ENCODE measurements around the gene MALT1.

The MALT1 gene

DNA sequence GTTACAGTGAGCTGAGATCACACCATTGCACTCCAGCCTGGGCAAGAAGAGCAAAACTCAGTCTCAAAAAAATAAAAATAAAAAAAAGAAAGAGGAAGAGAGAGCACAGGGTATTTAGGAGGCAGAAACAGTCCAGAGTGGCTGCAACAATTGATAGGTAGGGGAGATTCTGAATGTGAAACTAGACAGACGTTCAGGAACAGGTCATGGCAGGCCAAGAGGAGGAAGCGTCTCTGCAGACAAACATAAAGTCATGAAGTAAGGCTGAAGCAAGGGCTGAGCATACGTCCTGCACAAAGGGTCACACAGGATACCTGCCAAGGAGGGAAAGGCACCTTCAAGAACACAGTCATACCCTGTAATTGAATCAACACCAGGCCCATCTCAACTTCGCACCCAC is 129.3 kb downstream of the MALT1 start:
- H3K56ac ChIP-seq (ENCODE audit: low read length): no peak overlapping the region
- no peaks in the 10 kb centered on the region for H3K79me2 ChIP-seq (ENCODE audit: control insufficient read depth, insufficient read depth, low read length)
- no peak overlapping the region for H3K27ac ChIP-seq (ENCODE audit: low read depth, low read length)
- H4K8ac ChIP-seq (ENCODE audit: low read depth, low read length): no peak overlapping the region
- DNase-seq: no peak
- no peaks in the 10 kb centered on the region for H3K79me1 ChIP-seq (ENCODE audit: low read length)
- no peak overlapping the region for H3K4ac ChIP-seq (ENCODE audit: low read depth, low read length)
- H2BK120ac ChIP-seq (ENCODE audit: low read depth, low read length): peak overlapping the region; percentile 23
- H3K27me3 ChIP-seq (ENCODE audit: insufficient read depth, low read length, poor library complexity): no peaks in the 10 kb centered on the region
- H2BK15ac ChIP-seq (replicated peaks; ENCODE audit: low read depth): peak overlapping the region; percentile 21
- no peak overlapping the region for H3K4me3 ChIP-seq (ENCODE audit: low read length)
- no peak overlapping the region for H3K9ac ChIP-seq (ENCODE audit: low read length)
- H3K23ac ChIP-seq (ENCODE audit: low read length): no peak overlapping the region
- no peak overlapping the region for H2BK5ac ChIP-seq (ENCODE audit: low read length)
- no peak overlapping the region for H2AK5ac ChIP-seq (ENCODE audit: low read length)
- no peak overlapping the region for H3K18ac ChIP-seq (ENCODE audit: low read length)
- no CpG with 5 or more reads among the region's 4 CpGs for WGBS (ENCODE audit: extremely low coverage, insufficient coverage, low lambda C conversion rate)
- H3K36me3 ChIP-seq (ENCODE audit: control insufficient read depth, insufficient read depth, low read length): no peaks in the 10 kb centered on the region
- no peak overlapping the region for H3K4me2 ChIP-seq (ENCODE audit: low read length)
- no peaks in the 10 kb centered on the region for H3K4me1 ChIP-seq (ENCODE audit: control insufficient read depth, low read depth, low read length)
- H4K5ac ChIP-seq (ENCODE audit: low read length): no peak overlapping the region

DNA sequence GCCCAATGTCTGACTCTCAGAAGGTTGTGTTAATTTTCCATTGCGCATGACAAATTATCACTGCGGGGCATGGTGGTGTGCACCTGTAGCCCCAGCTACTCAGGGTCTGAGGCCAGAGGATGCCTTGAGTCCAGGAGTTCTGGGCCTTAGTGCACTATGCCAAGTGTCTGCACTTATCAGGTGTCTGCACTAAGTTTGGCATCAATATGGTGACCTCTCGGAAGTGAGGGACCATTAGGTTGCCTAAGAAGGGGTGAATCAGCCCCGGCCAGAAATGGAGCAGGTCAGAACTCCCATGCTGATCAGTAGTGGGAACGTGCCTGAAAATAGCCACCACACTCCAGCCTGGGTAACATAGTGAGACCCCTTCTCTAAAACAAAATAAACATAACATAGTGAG is 131.7 kb downstream of the MALT1 start:
- Histone ChIP-seq H2AK5ac (ENCODE audit: low read length) (no peak overlapping the region), H3K27ac (ENCODE audit: low read depth, low read length) (no peak overlapping the region), H3K9ac (ENCODE audit: low read length) (no peak overlapping the region), H3K27me3 (ENCODE audit: insufficient read depth, low read length, poor library complexity) (no peaks in the 10 kb centered on the region), H3K4ac (ENCODE audit: low read depth, low read length) (no peak overlapping the region), H3K4me1 (ENCODE audit: control insufficient read depth, low read depth, low read length) (no peaks in the 10 kb centered on the region), H4K5ac (ENCODE audit: low read length) (no peak overlapping the region), H3K4me3 (ENCODE audit: low read length) (no peak overlapping the region), H3K56ac (ENCODE audit: low read length) (no peak overlapping the region), H2BK5ac (ENCODE audit: low read length) (no peak overlapping the region), H2BK15ac (replicated peaks; ENCODE audit: low read depth) (no peak overlapping the region), H3K18ac (ENCODE audit: low read length) (no peak overlapping the region), H3K23ac (ENCODE audit: low read length) (no peak overlapping the region), H2BK120ac (ENCODE audit: low read depth, low read length) (no peak overlapping the region), H3K79me2 (ENCODE audit: control insufficient read depth, insufficient read depth, low read length) (no peaks in the 10 kb centered on the region), H3K36me3 (ENCODE audit: control insufficient read depth, insufficient read depth, low read length) (no peaks in the 10 kb centered on the region), H3K4me2 (ENCODE audit: low read length) (no peak overlapping the region), H3K79me1 (ENCODE audit: low read length) (no peaks in the 10 kb centered on the region), H4K8ac (ENCODE audit: low read depth, low read length) (no peak overlapping the region)
- WGBS (ENCODE audit: extremely low coverage, insufficient coverage, low lambda C conversion rate): no CpG with 5 or more reads among the region's 5 CpGs
- DNase-seq: no peak

DNA sequence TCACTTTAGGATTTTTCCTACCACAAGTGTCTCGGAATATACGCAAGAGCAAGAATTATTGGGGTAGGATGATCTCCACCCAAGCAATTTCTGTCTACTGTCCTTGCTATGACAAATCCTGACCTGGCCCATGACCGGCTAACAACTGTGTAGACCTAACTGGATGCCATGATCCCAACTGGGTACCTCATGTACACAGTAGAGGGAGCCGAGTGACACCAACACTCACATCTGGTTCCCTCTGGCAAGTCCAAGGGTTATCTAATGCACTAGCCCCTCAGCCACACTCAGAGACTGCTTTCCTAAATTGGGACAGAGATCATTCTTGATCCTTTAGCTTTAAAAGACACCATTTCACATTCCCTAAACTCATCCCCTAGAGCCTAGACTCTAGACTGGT is 132.7 kb downstream of the MALT1 start:
- H3K4me3 ChIP-seq (ENCODE audit: low read length): no peak overlapping the region

More for the DNA sequence above, 132.7 kb downstream of the MALT1 start:
- H3K4me1 ChIP-seq (ENCODE audit: control insufficient read depth, low read depth, low read length): no peaks in the 10 kb centered on the region
- H3K9ac ChIP-seq (ENCODE audit: low read length): no peak overlapping the region
- no peaks in the 10 kb centered on the region for H3K79me1 ChIP-seq (ENCODE audit: low read length)
- no peak overlapping the region for H2BK5ac ChIP-seq (ENCODE audit: low read length)
- no peaks in the 10 kb centered on the region for H3K27me3 ChIP-seq (ENCODE audit: insufficient read depth, low read length, poor library complexity)
- no peak overlapping the region for H2BK120ac ChIP-seq (ENCODE audit: low read depth, low read length)
- no peak overlapping the region for H3K27ac ChIP-seq (ENCODE audit: low read depth, low read length)
- no peak overlapping the region for H3K23ac ChIP-seq (ENCODE audit: low read length)
- no peak overlapping the region for H4K5ac ChIP-seq (ENCODE audit: low read length)
- H3K79me2 ChIP-seq (ENCODE audit: control insufficient read depth, insufficient read depth, low read length): no peaks in the 10 kb centered on the region
- DNase-seq: peak; percentile 44
- no peak overlapping the region for H3K4ac ChIP-seq (ENCODE audit: low read depth, low read length)
- H4K8ac ChIP-seq (ENCODE audit: low read depth, low read length): no peak overlapping the region
- H3K36me3 ChIP-seq (ENCODE audit: control insufficient read depth, insufficient read depth, low read length): no peaks in the 10 kb centered on the region
- WGBS (ENCODE audit: extremely low coverage, insufficient coverage, low lambda C conversion rate): no CpG with 5 or more reads among the region's 4 CpGs
- no peak overlapping the region for H2BK15ac ChIP-seq (replicated peaks; ENCODE audit: low read depth)
- no peak overlapping the region for H3K4me2 ChIP-seq (ENCODE audit: low read length)
- no peak overlapping the region for H3K56ac ChIP-seq (ENCODE audit: low read length)
- no peak overlapping the region for H3K18ac ChIP-seq (ENCODE audit: low read length)
- no peak overlapping the region for H2AK5ac ChIP-seq (ENCODE audit: low read length)
